Vagina (tissue), 2 donors: ENCODE data around the gene ATP6V1C2. TPM values are rescaled to one million over a fixed set of nuclear protein-coding genes. Genes with fewer than 3 reads are reported as not detected.

Experiments used
- DNase-seq, 2 donors: peaks; one replicate each; pipeline ENCODE4 v3.0.0-alpha.2; 2017; ENCODE audit errors: extremely low spot score in 2 of 2
- H3K27ac ChIP-seq: fragments of 200-600 bp; sonication (generic); one replicate; pipeline ENCODE4 v1.5.1; 2019
- H3K27me3 ChIP-seq: fragments of 200-600 bp; sonication (generic); one replicate; pipeline ENCODE4 v1.5.1; 2019
- H3K36me3 ChIP-seq, 2 donors: fragments of 200-600 bp; sonication (generic); one replicate each; pipeline ENCODE4 v1.5.1; 2017 to 2019
- H3K4me1 ChIP-seq: fragments of 200-600 bp; sonication (generic); one replicate; pipeline ENCODE4 v1.5.1; 2019
- H3K4me3 ChIP-seq, 2 donors: fragments of 200-600 bp; sonication (generic); 1 replicate in 1 of 2; 2 replicates in 1 of 2; pipeline ENCODE4 v1.5.1; 2016 to 2019
- H3K9me3 ChIP-seq: fragments of 200-600 bp; sonication (generic); one replicate; pipeline ENCODE4 v1.5.1; 2019
- CTCF ChIP-seq, 3 experiments: fragments of 450-650 bp in 2 of 3; fragments of 200-600 bp in 1 of 3; sonication (generic) in 1 of 3; IDR thresholded peaks; one replicate each; pipeline ENCODE4 v1.5.1; 2017 to 2019; ENCODE audit warnings: antibody characterized with exemption in 3 of 3, mild to moderate bottlenecking in 2 of 3, moderate library complexity in 2 of 3
- POLR2A ChIP-seq, 2 donors: fragments of 450-650 bp; IDR thresholded peaks; one replicate each; pipeline ENCODE4 v1.6.1; 2017; ENCODE audit warnings: antibody characterized with exemption in 2 of 2, mild to moderate bottlenecking in 2 of 2, moderate library complexity in 2 of 2
- POLR2AphosphoS5 ChIP-seq, 2 donors: sonication (generic); formaldehyde crosslinking; IDR thresholded peaks; one replicate each; pipeline ENCODE4 v1.9.0; 2017; ENCODE audit warnings: antibody characterized with exemption in 2 of 2, mild to moderate bottlenecking in 2 of 2, low read depth in 1 of 2; ENCODE audit not compliant: insufficient read depth in 1 of 2
- intact Hi-C: fragments of 100-400 bp; cut with DNase I; formaldehyde crosslinking; loops from one replicate; pipeline ENCODE4 v1.15.1; 2023
- small RNA-seq: library from RNA; depleted of rRNA; stranded (forward); fragments of <200 nt; gene quantifications from one replicate; pipeline ENCODE3, GENCODE V24; 2016
- total RNA-seq: library from RNA; depleted of rRNA; stranded (reverse); fragments of >200 nt; gene quantifications from one replicate; pipeline ENCODE4 v1.2.3, GENCODE V29; 2016

ATP6V1C2 gene
- total RNA-seq, 1 donor from 2014 or later, result 134 TPM

GRCh38 chr2:10832203-10832936 lies 110.9 kb downstream of the ATP6V1C2 start:
- no peaks in the 10 kb centered on the region for H3K36me3 ChIP-seq
- no peak overlapping the region for H3K4me3 ChIP-seq
- TF ChIP-seq POLR2AphosphoS5 (IDR thresholded peaks at IDR 0.05; ENCODE audit: insufficient read depth in 1 of 2, low read depth in 1 of 2) (no peak), CTCF (IDR thresholded peaks at IDR 0.05) (peak; percentile 76 to 80 (median 77))
- H3K27ac ChIP-seq, result no peak overlapping the region
- H3K4me1 ChIP-seq, result no peaks in the 10 kb centered on the region
- no peaks in the 10 kb centered on the region for H3K27me3 ChIP-seq
- intact Hi-C loops, result loop anchor here (2.0 kb wide), 1 partner anchor 70 kb away; no protein-coding TSS in a partner anchor
- DNase-seq, result no peak
- H3K9me3 ChIP-seq, result no peaks in the 10 kb centered on the region

GRCh38 chr2:10833021-10833420 lies 111.6 kb downstream of the ATP6V1C2 start:
- H3K4me1 ChIP-seq, result no peaks in the 10 kb centered on the region
- no peak overlapping the region for H3K4me3 ChIP-seq
- H3K27me3 ChIP-seq, result no peaks in the 10 kb centered on the region
- H3K27ac ChIP-seq, result no peak overlapping the region
- H3K36me3 ChIP-seq, result no peaks in the 10 kb centered on the region
- DNase-seq, result no peak
- TF ChIP-seq POLR2A (IDR thresholded peaks at IDR 0.05) (no peak), POLR2AphosphoS5 (IDR thresholded peaks at IDR 0.05; ENCODE audit: insufficient read depth in 1 of 2, low read depth in 1 of 2) (no peak), CTCF (IDR thresholded peaks at IDR 0.05) (no peak)
- H3K9me3 ChIP-seq, result no peaks in the 10 kb centered on the region
- intact Hi-C loops, result loop anchor here (2.0 kb wide), 1 partner anchor 70 kb away; no protein-coding TSS in a partner anchor

GRCh38 chr2:10834068-10834655 lies 112.7 kb downstream of the ATP6V1C2 start:
- no peaks in the 10 kb centered on the region for H3K9me3 ChIP-seq
- intact Hi-C loops, result no loop called here
- no peak overlapping the region for H3K27ac ChIP-seq
- DNase-seq, result no peak
- H3K27me3 ChIP-seq, result no peaks in the 10 kb centered on the region
- TF ChIP-seq CTCF (IDR thresholded peaks at IDR 0.05) (no peak), POLR2A (IDR thresholded peaks at IDR 0.05) (no peak), POLR2AphosphoS5 (IDR thresholded peaks at IDR 0.05; ENCODE audit: insufficient read depth in 1 of 2, low read depth in 1 of 2) (no peak)
- no peak overlapping the region for H3K4me3 ChIP-seq
- H3K4me1 ChIP-seq, result no peaks in the 10 kb centered on the region
- H3K36me3 ChIP-seq, result no peaks in the 10 kb centered on the region

Small RNA genes lying within 50 kb of the gene (small RNA-seq; reads per million reads assigned to genes)
- gene RNU7-138P, result not detected
- gene RNU7-176P, result not detected

Other genes with a start within 250 kb of the ATP6V1C2 start
- gene NOL10, start 31.7 kb upstream of the ATP6V1C2 start, total RNA-seq, result 24.3 TPM
- 55.0 TPM for gene PDIA6, start 91.2 kb downstream of the ATP6V1C2 start, total RNA-seq
- gene KCNF1, start 190.3 kb downstream of the ATP6V1C2 start, total RNA-seq, result not detected